SK-N-MC (cell line): ENCODE results near the gene TMEM126A.
"Not testable (repeated sequence)": the region's sequence is repeated elsewhere in the genome, so short reads cannot be mapped to it uniquely, and the experiment has no call there.

ENCODE experiments used
- DNase-seq: peaks from one replicate; pipeline ENCODE4 v3.0.0-alpha.2; 2011; ENCODE audit warnings: low read depth, low spot score
- H3K27ac ChIP-seq: fragments of 200-600 bp; sonication (generic); 2 replicates; pipeline ENCODE4 v1.5.1; 2016; ENCODE audit warnings: mixed run types
- H3K36me3 ChIP-seq: fragments of 200-600 bp; sonication (generic); 2 replicates; pipeline ENCODE4 v1.6.1; 2017; ENCODE audit warnings: antibody characterized with exemption, low read length, mixed read lengths; ENCODE audit not compliant: insufficient read depth
- H3K4me3 ChIP-seq: fragments of 200-600 bp; sonication (generic); 2 replicates; pipeline ENCODE4 v1.5.1; 2016
- H3K9ac ChIP-seq: fragments of 200-600 bp; sonication (generic); 2 replicates; pipeline ENCODE4 v1.8.0; 2017; ENCODE audit warnings: mixed run types, mixed read lengths; ENCODE audit not compliant: insufficient read length
- H3K9me3 ChIP-seq: fragments of 200-600 bp; sonication (generic); 2 replicates; pipeline ENCODE4 v1.6.1; 2017; ENCODE audit warnings: low read depth, mild to moderate bottlenecking, antibody characterized with exemption, low read length, moderate library complexity, mixed read lengths
- EZH2 ChIP-seq: fragments of 200-600 bp; sonication (generic); IDR thresholded peaks from one replicate; pipeline ENCODE4 v1.6.1; 2017; ENCODE audit warnings: antibody characterized with exemption
- FOXP2 ChIP-seq: optimal IDR thresholded peaks from 2 replicates; pipeline ENCODE3; 2011; ENCODE audit warnings: mild to moderate bottlenecking, moderate library complexity; ENCODE audit not compliant: insufficient read depth; ENCODE audit errors: extremely low read length, control extremely low read depth
- POLR2AphosphoS5 ChIP-seq: IDR thresholded peaks from 2 replicates; pipeline ENCODE4 v1.6.1; 2012; ENCODE audit warnings: mild to moderate bottlenecking, low read depth, low read length, borderline replicate concordance

Gene TMEM126A

GRCh38 chr11:85664615-85665481 lies 17.1 kb downstream of the TMEM126A start, which contains the start of gene CREBZF:
Gene CREBZF (minus strand): TSS chr11:85665129. CDS start chr11:85664875, 254 bp downstream.
- Histone ChIP-seq H3K4me3 (peak within 1 kb of the TSS; percentile 84), H3K36me3 (peaks cover 43% of the 10 kb centered on the region), H3K27ac (peak within 1 kb of the TSS; percentile 87), H3K9me3 (no peaks in the 10 kb centered on the region), H3K9ac (peak within 1 kb of the TSS; percentile 99)
- TF ChIP-seq EZH2, result no peak
- TF ChIP-seq POLR2AphosphoS5, result peak; percentile 98
- DNase-seq, result peak; percentile 82

GRCh38 chr11:85665733-85666132 lies 18.0 kb downstream of the TMEM126A start:
- TF ChIP-seq EZH2 (no peak), POLR2AphosphoS5 (no peak), FOXP2 (no peak)

DNA sequence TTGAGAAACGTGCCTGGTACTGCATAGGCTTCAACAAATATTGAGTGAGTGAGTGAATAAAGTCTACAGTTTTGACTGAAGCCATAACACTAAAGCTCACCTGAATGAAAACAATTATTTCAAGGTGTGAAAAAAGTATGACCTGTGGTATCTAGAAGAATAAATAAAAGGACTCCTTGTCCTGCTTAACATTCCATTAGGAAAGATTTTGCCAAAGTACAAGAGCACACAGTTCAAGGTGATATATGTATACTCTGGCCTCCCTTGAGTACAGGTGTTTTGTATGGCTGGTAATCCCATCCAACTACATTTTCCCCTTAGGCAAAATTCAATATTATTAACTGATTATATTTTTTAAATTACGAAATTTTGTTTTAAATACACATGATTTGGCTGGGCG lies 18.9 kb downstream of the TMEM126A start:
- H3K36me3 ChIP-seq, result peaks cover 25% of the 10 kb centered on the region
- H3K9me3 ChIP-seq, result no peaks in the 10 kb centered on the region
- H3K27ac ChIP-seq, result no peak overlapping the region
- no peak for TF ChIP-seq EZH2
- TF ChIP-seq POLR2AphosphoS5, result no peak
- TF ChIP-seq FOXP2, result no peak
- H3K4me3 ChIP-seq, result no peak overlapping the region
- H3K9ac ChIP-seq, result no peak overlapping the region
- no peak for DNase-seq

More at GRCh38 chr11:85665733-85666132, 18.0 kb downstream of the TMEM126A start:
- peak overlapping the region; percentile 84; the same call in 1 of the 2 replicates for H3K4me3 ChIP-seq
- peak overlapping the region; percentile 87; the same call in 1 of the 2 replicates for H3K27ac ChIP-seq
- H3K9me3 ChIP-seq, result no peaks in the 10 kb centered on the region
- H3K9ac ChIP-seq, result peak overlapping the region; percentile 99
- H3K36me3 ChIP-seq, result peaks cover 34% of the 10 kb centered on the region
- DNase-seq, result no peak

DNA sequence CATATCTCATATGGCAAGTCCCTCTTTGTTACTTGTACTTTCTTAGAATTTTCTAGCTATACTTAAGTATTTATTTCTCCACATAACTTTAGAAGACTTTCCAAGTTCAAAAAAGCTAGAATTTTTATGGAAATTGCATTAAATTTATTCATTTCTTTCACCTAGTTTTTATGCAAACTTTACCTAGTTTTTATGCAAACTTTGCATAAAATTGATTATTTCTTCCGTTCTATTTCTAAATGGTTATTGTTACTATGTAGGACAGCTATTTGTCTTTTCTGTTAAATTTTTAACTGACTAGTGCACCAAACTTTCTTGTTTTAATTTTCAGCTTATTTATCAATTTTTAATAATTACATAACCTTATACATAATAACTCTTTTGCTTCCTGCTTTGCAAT lies 20.4 kb downstream of the TMEM126A start:
- Histone ChIP-seq H3K4me3 (no peak overlapping the region), H3K27ac (no peak overlapping the region), H3K9me3 (no peaks in the 10 kb centered on the region), H3K9ac (no peak overlapping the region), H3K36me3 (peaks cover 13% of the 10 kb centered on the region)
- DNase-seq, result no peak
- TF ChIP-seq FOXP2 (no peak), EZH2 (no peak), POLR2AphosphoS5 (no peak)

GRCh38 chr11:85670949-85671663 lies 23.3 kb downstream of the TMEM126A start:
- not testable (repeated sequence) for DNase-seq, H3K27ac ChIP-seq

DNA sequence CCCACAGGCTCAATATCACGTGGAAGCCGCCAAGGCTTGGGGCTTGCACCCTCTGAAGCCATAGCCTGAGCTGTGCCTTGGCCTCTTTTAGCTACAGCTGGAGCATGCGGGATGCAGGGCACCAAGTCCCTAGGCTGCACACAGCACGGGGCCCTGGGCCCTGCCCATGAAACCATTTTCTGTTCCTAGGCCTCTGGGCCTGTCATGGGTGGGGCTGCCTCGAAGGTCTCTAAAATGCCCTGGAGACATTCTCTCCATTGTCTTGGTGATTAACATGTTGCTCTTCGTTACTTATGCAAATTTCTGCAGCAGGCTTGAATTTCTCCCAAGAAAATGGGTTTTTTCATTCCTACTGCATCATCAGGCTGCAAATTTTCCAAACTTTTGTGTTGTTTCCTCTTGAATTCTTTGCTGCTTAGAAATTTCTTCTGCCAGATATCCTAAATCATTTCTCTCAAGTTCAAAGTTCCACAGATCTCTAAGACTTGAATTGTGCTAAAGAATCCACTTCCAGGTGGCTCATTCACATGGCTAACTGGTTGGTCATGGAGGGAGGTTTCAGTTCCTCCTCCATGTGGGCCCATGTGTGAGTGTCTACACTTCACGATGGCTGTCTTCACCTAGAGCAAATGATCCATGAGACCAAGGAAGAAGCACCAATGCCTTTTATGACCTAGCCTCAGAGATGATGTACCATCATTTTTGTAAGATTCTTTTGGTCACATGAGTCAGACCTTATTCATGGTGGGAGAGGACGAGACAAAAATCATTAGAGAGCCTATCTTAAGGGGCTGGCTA lies 24.5 kb downstream of the TMEM126A start:
- no peak overlapping the region for H3K9ac ChIP-seq
- TF ChIP-seq FOXP2, result no peak
- no peak for TF ChIP-seq POLR2AphosphoS5
- TF ChIP-seq EZH2, result no peak
- H3K36me3 ChIP-seq, result no peaks in the 10 kb centered on the region
- no peaks in the 10 kb centered on the region for H3K9me3 ChIP-seq
- H3K4me3 ChIP-seq, result no peak overlapping the region
- no peak overlapping the region for H3K27ac ChIP-seq
- no peak for DNase-seq

More at GRCh38 chr11:85670949-85671663, 23.3 kb downstream of the TMEM126A start:
- not testable (repeated sequence) for H3K36me3 ChIP-seq, H3K9ac ChIP-seq, H3K9me3 ChIP-seq, H3K4me3 ChIP-seq

DNA sequence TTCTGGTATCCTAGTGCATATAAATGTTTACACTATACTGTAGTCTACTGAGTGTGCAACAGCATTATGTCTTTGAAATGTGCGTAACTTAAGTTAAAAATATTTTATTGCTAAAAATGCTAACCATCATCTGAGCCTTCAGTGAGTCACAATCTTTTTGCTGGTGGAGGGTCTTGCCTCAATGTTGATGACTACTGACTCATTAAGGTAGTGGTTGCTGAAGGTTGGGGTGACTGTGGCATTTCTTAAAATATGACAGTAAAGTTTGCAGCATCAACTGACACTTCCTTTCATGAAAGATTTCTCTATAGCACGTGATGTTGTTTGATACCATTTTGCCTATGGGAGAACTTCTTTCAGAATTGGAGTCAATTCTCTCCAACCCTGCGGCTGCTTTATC lies 25.6 kb downstream of the TMEM126A start:
- Histone ChIP-seq H3K27ac (no peak overlapping the region), H3K9me3 (no peaks in the 10 kb centered on the region), H3K4me3 (no peak overlapping the region), H3K36me3 (no peaks in the 10 kb centered on the region), H3K9ac (no peak overlapping the region)
- no peak for TF ChIP-seq FOXP2
- no peak for TF ChIP-seq EZH2
- no peak for TF ChIP-seq POLR2AphosphoS5
- no peak for DNase-seq

- no peak overlapping the region for H3K4me3 ChIP-seq
- DNase-seq, result no peak
- no peaks in the 10 kb centered on the region for H3K36me3 ChIP-seq
- no peak overlapping the region for H3K9ac ChIP-seq
- no peaks in the 10 kb centered on the region for H3K9me3 ChIP-seq
- TF ChIP-seq FOXP2, result no peak
- H3K27ac ChIP-seq, result no peak overlapping the region
These were observed 31.8 kb downstream of the TMEM126A start for GRCh38 chr11:85679576-85679975.
